Heart left ventricle (tissue), 13 donors: ENCODE measurements around the gene MYH7.

Experiments used
- CTCF ChIP-seq, 12 donors: fragments of 200-600 bp; sonication (generic) in 4 of 12; IDR thresholded peaks; one replicate each; pipeline versions ENCODE4 v1.5.0 to v1.8.0; 2018 to 2022; ENCODE audit warnings: antibody characterized with exemption in 12 of 12, mild to moderate bottlenecking in 5 of 12
- POLR2A ChIP-seq, 2 donors: fragments of 450-650 bp; IDR thresholded peaks; one replicate each; pipeline ENCODE4 v1.6.1; 2017; ENCODE audit warnings: antibody characterized with exemption in 2 of 2, mild to moderate bottlenecking in 2 of 2, moderate library complexity in 2 of 2
- donor health status: ischemic (EF 13 %, LVEDD 7.1; RV severe dilation, severe dysfunction).
- donor health status: DM: no; HTN: yes; CAD: no.
- donor health status: DM: no; HTN: no; CAD: no.
- donor health status: ischemic (EF 25% LVEDD 6.9; RV normal size, moderate dysfunction).
- donor health status: ischemic (EF 25% LVEDD 5.7; RV mildly dilated, moderate dysfunction).
- donor health status: ischemic (EF 35%, LVEDD 5.7; RV mildly dilated, moderate dysfunction).
- donor health status: nonischemic (EF 11% LVEDD 7.7; RV severe dilation, severe dysfunction).
- donor health status: DM: yes; HTN: yes; CAD: no.
- donor health status: PGD.
- donor health status: ischemic (EF 29% LVEDD 5.4; RV normal size, mild dysfunction).
- donor health status: nonischemic (EF 23%, LVEDD 6.1; RV moderate dilation, normal function).

- no peak for TF ChIP-seq POLR2A (IDR thresholded peaks at IDR 0.05)
- TF ChIP-seq CTCF (IDR thresholded peaks at IDR 0.05): no peak
Measured at GRCh38 chr14:23364164-23365035, 71.1 kb downstream of the MYH7 start.
